RPMI7951 (cell line): ENCODE results near the gene REPS2. TPM values are rescaled to one million over a fixed set of nuclear protein-coding genes. Genes with fewer than 3 reads are reported as not detected.
A peak's percentile ranks its signal among the peaks of the same experiment; 100 is the strongest.

ENCODE experiments used
- DNase-seq: peaks from one replicate; pipeline ENCODE4 v3.0.0-alpha.2; 2012; ENCODE audit warnings: low read depth
- total RNA-seq: library from RNA; depleted of rRNA; stranded (reverse); fragments of >200 nt; shearing (Covaris generic); gene quantifications from 2 replicates; pipeline ENCODE4 v1.2.3, GENCODE V29; 2014

REPS2 gene
- total RNA-seq, 1 experiment from 2014 or later, result 1.1 TPM

DNA sequence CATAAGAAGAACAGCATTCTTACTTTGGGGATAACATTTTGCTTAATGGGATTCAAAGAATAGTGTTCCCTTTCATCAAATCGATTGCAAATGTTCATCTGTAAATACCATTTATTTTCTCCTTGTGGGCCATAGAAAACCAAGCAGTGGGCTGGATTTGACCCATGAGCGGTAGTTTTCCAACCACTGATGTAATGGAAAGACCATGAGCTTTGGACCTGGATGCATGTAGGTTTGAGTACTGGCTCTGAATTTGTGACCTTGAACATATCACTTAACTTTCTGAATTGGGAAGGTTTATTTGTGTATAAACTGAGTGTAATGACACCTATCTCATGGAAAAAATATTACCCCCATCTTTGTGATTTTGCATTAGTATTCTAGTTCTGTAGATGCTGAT, 54.3 kb downstream of the REPS2 start:
- DNase-seq, result no peak

DNA sequence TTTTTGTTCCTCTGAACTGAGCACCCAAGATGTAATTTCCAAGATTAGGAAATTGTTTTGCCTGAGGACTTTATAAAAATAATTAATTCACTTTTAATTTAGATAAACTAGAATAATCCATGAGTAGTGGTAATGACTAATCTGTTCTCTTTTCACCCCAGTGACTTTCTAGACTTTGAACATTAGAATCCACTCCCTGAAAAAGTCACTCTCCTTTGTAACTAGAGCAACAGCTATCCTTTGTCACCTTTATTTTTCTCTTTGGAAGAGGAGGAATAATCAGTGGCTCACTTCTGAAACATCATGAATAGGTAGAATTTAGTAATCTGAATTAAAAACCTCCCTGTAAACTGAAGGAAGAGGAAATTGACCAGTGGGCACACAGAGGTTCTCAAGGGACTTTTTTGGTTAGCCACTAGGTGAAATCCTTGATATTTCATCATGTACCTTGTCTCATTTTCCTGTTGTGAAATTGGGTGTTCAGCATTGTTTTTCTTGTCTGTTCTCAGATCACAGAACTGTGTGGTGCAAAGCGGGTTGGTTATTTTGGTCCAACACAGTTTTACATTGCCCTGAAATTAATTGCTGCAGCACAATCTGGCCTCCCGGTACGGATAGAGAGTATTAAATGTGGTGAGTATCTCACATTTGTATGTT, 59.4 kb downstream of the REPS2 start:
- no peak for DNase-seq

DNA sequence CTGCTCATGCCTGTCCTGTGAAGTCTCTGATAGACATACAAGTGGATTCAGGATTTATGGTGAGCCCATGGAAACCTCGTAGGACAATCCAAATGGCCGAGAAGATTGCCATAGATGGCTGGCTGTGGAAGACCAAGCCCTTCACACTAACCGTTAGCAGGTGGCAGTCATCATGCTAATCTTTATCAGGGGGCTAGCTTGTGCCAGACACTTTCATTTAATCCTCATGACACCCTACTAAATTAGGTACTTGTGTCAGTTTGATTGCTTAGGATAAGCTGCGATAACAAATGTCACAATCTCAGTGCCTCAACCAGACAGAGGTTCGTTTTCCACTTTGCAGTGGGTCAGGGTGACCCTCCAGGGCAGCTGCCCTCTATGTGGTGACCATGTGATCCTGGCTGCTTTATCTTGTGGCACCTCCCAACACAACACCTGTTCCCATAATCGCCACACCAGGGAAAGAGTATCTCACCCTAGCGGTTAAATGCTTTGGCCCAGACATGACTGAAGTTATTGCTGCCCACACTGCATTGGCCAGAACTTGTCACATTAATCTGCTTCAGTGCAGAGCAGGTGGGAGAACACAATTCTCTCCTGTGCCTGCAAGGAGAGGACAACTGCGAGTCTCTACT, 60.8 kb downstream of the REPS2 start:
- DNase-seq, result peak; percentile 43

DNA sequence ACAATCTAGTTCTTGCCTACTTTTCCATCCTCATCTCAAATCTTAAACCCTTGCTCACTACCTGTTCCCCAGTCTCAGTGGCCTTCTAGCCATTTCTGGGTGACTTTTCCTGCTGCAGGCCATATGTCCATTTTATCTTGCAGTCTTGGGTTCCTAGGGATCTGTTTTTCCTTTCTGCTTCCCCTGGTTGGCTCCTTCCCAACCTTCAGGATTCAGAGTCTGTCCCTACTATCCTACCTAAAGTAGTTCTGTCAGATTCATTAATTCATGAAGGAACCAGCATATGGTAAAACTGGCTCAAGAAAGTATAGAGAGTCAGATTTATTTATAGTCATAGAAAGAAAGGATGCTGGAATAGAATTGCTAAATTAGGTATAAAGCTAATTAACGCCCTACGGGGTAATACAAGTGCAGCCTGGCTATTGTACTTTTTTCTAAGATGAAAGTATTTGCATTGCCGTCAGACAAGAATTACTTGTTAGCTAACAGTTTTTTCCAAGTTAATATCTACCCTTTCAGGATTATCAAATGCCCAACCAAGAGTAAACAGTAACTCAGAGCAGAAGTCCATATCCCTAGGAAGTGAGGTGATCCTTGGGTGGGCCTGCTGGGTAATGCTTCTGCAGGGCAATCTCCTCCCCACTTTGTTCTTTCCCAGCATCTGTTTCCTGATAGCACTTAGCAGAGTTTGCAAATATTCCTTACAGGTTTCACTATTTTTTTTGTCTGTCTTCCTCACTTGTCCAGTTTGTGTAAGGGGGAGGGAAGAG, 63.6 kb downstream of the REPS2 start:
- no peak for DNase-seq

DNA sequence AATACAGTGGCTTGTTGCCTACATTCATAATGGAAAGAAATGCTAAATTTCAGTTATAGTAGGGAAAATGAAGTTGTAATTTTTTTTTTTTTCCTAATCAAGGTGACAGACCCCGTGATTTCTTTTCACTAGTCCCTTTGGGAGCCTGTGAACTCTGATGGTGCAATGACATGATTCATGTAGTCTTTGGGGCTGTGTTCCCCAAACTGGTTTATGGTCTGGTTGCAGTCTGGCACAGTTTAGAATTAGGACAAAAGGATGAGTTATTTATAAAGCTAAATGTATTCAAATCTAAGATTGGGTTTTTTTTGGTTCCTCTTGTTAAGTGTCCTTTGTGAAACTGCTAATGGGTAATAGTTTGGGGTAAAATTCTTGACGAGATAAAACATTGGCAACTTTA, 66.0 kb downstream of the REPS2 start:
- no peak for DNase-seq

DNA sequence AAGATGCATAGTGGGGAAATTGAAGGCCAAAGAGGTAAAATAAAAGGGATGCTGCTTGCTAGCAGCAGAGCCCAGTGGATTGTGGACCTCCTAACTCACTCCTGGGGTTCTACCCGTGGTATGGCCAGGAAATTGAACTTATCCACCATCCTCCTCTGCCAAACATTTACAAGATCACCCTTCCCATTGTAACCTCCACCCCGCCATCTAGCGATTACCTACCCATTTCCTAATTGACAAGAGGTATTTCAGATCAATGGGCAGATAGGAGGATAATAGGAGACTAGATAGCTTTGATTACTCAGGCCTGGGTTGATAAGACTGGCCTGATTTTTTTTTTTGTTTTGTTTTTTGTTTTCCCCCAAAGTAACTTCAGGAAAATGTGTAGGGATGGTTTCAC, 67.8 kb downstream of the REPS2 start:
- no peak for DNase-seq

DNA sequence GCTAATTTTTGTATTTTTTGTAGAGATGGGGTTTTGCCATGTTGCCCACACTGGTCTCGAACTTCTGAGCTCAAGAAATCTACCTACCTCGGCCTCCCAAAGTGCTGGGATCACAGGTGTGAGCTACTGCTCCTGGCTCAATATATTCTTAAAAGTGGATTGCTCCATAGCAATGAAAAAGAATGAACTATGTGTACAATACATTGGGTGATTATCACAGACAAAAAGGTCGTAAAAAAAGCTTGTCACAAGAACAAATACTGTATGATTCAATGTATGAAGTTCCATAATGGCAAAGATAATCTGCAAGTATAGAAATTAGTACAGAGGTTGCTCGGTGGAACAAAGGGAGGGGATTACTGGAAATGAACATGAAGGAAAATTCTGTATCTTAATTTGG, 70.7 kb downstream of the REPS2 start:
- DNase-seq, result no peak

DNA sequence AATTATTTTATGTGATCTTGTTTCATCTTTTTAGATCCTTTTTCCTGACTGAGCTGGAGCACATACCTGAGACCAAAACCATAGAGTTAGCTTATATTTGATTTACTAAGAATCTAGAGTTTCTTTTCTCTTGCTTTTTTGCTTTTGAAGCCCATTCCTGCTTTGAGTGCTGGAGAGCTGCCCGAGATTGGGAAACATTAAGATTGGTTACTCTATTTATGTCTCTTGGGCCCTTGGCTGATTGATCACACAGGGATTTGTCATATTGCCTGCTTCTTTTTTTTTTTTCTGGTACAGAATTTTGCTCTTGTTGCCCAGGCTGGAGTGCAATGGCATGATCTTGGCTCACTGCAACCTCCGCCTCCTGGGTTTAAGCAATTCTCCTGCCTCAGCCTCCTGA, 73.9 kb downstream of the REPS2 start:
- DNase-seq, result no peak

DNA sequence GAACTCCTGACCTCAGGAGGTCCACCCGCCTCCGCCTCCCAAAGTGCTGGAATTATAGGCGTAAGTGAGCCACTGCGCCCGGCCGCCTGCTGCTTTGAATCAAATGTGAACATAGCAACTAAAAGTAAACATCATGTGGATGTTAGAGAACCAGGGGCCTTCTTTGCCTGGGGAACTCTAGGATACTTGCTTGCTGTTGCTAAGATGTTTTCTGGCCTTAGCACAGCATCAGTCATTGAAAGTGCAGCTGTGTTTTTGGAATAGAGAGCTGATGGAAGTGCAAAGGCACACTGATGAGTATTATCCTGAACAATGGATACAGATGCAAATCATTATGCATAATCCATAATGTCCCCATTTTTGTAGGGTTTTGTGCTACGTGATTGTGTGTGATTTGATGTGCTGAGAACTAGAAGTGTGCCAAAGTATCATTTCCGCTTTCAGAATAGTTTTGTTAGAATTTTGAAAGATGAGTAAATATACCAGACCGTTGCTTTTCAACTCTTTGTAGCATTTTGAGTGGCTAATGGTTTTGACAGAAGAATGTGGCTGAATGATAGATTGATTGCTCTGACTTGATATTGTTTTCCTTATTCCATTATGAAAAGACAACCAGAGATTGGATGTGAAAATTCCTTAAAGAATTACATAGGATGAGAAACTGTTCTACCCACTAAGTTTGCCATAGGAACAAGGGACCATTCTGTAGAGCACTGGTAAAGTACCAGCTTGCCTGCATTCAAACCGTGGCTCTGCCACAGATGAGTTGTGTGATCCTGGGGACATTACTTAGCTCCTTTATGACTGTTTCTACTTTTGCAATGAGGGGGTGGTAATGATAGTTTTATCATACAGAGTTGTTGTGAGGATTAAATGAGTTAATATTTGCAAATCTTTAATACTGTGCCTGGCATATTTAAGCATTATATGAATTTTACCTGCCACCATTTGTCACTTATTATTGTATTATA, 74.7 kb downstream of the REPS2 start:
- DNase-seq, result no peak

DNA sequence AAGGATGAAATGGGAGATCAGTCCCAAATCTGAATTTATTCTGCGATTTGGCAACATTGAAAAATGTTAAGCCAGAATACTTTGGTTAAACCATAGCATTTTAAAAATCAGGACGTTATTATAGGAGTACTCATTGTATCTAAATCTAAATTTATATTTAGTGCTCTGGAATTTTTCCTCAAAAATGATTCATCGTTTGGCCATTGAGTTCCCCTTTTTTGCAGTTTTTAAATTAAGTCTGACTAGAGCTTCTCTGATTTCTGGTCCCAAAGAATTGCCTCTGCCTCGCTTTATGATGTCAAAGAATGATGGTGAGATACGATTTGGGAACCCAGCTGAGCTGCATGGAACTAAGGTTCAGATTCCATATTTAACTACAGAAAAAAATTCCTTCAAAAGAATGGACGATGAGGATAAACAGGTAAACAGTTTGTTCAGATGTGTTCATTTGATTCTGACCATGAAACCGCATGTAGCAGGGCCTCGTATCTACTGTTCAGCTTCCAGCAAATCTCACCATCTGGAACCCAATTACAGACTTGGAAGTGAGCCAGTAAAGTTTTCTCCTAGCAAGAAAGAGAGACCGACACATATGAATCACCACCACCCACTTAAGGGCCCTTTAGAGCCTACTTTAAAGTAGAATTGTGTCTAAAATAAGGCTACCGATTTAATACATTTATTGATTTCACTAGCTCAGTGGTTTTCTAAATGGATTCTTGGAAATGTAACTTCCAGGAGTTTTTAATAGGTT, 75.6 kb downstream of the REPS2 start:
- DNase-seq, result peak; percentile 84

DNA sequence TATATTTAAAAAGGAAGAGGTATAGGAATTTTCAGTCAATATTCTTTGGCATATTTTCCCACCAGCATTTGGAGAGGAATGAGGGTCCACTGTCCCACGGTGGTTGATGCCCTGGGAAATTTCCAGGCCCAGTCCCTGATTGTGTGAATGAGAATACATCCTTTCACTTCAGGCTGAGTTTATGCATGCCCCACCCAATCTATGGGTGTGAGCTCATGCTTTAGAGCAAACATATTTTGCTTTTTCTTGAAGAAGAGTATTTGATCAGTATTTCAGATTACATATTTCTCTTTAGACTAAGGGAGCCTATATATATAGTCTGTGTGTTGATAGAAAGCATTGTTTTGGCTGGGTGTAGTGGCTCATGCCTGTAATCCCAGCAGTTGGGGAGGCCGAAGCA, 77.2 kb downstream of the REPS2 start:
- no peak for DNase-seq

DNA sequence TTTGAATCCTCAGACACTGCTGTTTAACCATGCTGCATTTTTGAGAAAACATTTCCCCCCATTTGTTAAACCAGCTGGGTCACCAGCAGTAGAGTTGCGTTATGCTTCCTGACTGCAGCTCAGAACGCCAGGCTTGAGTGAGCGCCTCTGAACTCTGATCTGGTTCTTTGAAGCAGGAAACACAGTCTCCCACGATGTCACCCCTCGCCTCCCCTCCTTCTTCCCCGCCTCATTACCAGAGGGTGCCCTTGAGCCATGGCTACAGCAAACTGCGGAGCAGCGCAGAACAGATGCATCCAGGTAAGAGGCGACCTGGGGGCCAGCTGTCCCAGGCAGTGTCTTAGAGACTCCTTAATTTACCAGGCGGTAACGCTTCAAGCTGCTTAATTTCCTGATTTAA, 78.4 kb downstream of the REPS2 start:
- DNase-seq, result no peak

DNA sequence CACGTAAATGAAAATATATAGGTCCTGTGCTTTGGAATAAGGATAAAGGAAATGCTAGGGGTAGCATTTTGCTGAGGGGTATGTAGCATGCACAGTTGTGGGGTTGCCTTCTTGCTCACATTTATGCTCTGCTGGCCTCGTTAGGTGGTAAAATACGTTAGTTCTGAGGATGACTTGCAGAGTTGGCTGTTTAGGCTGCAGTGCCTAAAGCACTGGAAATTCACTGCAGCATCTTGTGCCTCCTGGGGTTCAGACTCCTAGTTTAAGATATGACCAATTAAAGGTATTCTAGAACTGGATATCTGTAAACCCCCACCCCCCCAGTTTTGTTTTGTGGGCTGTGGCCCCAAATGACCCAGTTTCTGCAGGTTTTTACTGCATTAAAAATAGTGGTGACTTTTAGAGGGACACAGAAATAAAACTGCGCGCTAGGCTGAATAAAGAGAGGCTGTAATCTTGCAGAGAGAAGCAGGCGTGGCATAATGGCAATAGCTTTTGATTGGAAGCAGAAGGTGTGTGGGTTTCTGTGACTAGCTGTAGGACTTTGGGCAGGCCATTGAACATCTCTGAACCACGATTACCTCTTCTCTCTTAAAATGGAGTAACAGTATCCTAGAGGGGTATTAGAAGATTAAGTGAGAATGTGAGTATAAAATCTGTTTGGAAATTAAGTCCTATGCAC, 79.3 kb downstream of the REPS2 start:
- DNase-seq, result no peak

DNA sequence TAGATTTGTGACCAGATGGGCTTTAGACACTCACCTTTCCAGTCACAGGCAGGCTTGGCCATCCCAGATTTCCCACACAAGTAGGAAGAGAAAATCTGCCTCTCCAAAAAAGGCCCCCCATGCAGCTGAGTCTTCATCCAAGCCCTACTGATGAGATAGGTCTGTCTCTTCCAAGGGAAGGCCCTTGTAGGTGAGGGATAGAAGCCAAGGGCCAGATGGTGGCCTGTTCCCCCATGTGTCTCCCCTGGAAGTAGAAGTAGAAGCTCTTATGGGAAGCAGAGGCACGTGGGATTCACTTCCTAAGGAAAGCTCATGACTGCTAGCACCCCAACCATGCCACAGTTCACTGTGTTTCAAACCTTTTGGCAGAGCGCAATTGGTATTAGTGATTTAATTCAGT, 81.5 kb downstream of the REPS2 start:
- no peak for DNase-seq

DNA sequence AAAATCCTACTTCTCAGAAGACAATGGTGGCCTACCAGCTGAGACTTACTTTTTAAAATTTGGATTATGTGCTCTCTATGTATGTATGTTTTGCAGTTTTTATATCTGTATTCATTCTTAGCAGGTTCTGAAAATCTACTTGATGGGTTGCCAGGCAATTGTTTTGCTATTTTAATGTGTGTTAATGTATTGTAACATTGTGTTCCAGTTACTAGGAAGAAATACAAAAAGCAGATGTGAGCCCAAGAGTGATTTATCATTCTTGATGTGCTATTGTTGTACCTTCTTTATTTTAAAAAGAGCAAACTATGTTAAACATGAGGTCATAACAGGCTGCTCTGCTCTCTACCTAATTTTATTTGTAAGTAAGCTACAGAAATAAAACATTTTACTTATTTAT, 81.9 kb downstream of the REPS2 start:
- no peak for DNase-seq

DNA sequence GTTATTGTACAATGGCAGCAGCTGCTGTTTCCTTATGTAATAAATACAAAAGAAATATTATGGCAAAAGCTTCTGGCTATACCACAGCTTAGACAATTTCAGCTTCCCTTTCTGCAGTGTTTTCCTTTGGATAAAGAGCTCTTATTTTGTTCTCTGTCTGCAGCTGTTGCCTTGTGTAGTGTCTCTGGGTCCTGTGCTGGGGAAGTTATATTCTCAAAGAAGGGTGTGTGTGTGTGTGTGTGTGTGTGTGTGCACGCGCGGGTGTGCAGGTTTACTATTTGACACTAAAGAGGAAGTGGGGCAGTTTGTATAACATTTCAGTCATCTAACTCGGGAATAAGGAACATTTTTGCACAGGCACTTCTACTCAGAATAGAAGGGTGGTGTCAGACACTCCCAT, 83.6 kb downstream of the REPS2 start:
- no peak for DNase-seq

DNA sequence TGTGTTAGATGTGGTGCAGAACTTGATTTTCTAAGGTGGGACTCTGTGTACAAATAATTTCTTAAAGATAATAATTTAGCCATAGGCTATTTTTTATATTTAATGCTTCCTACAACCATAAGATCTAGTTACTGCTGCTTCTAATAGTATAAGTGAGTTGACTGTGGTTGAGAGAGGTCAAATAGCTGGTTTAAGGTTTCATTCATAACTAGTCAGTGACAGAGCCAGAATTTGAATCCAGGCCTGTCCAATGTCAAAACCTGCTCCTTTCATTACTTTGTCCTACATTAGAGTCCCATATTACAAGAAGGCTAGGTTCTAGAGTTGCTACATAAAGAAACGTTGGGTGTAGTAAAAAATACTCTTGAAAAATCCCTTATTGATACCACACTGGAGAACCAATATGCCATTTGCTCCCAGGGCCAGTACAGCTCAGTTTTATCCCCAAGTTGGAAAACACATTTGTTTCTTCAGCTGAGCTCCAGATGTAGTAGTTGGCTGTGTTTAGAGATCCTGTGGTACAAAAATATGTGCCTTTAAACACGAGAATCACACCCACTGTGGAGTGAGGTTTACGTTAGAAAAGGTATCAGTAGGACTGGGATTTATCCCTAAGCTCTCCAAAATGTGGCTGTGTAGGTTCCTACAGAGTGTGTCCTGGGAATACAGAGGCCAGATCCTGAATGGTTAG, 84.3 kb downstream of the REPS2 start:
- DNase-seq, result peak; percentile 47

DNA sequence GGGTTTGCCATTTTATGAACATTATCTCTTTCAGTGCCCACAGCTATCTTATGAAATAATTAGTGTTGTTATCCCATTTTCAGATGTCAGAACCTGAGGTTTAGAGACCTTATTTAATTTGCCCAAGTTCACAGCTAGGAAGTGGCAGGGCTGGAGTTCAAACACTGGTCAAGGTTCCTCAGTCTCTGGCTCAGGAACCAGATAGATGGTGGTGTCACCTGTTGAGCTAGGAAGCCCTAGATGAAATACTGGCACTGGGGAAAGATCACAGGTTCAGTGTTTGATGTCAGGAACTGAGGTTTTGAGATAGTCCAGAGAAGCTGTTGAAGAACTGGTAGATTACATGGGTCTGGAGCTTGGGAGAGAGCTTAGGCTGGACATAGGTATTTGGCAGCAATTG, 85.4 kb downstream of the REPS2 start:
- no peak for DNase-seq

DNA sequence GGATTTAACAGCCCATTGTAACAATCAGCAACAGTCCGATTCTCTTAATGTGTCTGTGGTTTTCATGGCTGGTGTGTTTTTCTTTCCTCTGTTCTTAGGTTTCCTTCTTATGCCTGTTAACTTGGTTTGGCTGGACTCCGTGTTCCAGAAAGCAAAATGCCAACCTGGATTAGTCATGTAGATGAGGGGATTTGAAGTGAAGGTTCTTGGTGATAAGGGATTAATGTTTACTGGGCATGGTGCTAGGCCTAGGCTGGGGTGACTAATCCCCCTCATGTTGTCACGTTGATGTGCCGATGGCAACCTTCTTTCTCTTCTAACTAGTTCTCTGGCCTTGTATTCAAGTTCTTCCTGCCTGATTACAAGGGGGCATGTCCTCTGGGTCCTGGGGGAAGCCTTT, 85.9 kb downstream of the REPS2 start:
- peak; percentile 87 for DNase-seq

DNA sequence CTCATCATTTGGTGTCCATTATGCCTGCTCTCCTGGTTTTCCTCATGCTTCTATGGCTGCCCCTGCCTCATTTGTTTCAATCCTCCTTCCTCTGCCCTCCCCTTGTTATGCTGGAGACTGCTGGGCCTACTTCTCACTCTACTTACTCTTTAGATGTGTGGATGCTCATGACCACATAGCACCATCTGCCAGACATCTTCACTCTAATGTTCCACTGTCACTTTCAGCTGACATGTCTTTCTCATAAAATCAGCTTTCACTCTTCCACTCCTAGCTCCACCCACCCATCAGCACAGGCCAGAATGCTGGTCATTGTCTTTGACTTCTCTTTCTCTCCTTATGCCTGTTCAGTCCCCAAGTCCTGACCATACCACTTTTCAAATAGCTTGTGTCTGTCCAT, 86.8 kb downstream of the REPS2 start:
- no peak for DNase-seq
